NCI-H2227 treated with DMSO at 0.1 percent for 48 hours (cell line): ENCODE results near the gene PAK2.
"Not testable (repeated sequence)": the region's sequence is repeated elsewhere in the genome, so short reads cannot be mapped to it uniquely, and the experiment has no call there.

Source experiments
- DNase-seq: peaks from one replicate; lab custom pipeline; 2025; lab: John Stamatoyannopoulos, UW

Gene PAK2

DNA sequence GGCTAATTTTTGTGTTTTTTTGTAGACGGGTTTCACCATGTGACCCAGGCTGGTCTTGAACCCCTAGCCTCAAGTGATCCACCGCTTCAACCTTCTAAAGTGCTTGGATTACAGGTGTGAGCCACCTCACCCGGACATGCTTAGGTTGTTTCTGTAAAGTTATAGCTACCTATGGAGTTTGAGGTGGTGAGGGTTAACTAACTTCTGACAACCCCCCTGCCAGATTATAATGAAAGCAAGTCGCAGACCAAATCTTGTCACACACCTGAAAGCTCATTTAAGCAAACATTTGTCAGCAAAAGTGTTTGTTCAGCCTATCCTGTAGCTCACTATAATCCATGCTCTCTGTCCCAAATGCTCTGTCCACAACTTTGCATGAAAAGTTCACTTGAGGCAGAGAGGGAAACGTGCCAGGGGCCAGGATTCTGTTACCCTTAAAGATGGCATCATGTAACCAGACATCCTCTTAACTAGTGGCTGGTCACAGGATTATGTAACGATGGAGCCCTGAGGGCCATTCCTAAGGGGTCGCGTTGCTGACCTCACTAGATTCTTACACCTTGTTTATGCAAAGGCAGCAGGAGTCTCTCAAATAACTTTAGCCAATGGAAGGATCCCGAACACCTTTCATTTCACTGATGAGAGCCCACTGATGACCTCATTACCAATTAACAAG, 103.9 kb downstream of the PAK2 start:
- no peak for DNase-seq

DNA sequence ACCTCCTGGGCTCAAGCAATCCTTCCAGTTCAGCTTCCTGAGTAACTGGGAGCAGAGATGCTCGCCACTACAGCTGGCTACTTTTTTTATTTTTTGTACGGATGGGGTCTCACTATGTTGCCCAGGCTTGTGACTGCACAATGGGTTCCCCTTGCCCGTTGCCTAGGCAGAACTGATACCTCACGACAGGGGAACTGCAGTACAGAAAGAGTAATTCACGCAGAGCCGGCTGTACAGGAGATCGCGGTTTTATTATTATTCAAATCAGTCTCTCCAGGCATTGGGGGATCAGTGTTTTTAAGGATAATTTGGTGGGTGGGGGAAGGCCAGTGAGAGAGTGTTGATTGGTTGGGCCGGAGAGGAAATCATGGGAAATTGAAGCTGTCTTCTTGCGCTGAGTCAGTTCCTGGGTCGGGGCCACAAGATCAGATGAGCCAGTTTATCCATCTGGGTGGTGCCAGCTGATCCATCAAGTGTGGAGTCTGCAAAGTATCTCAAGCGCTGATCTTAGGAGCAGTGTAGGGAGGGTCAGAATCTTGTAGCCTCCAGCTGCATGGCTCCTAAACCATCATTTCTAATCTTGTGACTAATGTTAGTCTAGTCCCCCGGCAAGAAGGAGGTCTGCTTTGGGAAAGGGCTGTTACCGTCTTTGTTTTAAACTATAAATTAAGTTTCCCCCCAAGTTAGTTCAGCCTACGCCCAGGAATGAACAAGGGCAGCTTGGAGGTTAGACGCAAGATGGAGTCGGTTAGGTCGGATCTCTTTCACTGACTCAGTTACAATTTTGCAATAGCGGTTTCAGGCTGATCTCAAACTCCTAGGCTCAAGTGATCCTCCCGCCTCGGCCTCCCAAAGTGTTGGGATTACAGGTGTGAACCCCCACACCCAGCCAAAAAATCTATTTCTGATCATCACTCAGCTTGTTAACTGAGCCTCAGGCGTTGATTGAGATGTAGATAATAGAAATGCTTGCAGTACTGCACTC, 104.9 kb downstream of the PAK2 start:
- DNase-seq: not testable (repeated sequence)

DNA sequence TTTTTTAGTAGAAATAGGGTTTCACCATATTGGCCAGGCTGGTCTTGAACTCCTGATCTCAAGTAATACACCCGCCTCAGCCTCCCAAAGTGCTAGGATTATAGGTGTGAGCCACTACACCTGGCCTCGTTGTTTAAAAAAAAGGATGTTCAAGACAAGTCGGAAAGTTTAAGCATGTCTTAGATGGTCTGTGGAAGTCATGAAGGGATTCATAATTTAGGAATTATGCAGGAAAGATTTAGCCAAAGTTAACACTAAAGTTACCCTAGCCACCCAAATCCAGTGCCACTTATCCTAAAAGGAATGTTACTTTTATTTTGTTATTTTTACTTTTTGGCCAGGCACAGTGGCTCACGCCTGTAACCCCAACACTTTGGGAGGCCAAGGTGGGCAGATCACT, 108.7 kb downstream of the PAK2 start:
- not testable (repeated sequence) for DNase-seq

DNA sequence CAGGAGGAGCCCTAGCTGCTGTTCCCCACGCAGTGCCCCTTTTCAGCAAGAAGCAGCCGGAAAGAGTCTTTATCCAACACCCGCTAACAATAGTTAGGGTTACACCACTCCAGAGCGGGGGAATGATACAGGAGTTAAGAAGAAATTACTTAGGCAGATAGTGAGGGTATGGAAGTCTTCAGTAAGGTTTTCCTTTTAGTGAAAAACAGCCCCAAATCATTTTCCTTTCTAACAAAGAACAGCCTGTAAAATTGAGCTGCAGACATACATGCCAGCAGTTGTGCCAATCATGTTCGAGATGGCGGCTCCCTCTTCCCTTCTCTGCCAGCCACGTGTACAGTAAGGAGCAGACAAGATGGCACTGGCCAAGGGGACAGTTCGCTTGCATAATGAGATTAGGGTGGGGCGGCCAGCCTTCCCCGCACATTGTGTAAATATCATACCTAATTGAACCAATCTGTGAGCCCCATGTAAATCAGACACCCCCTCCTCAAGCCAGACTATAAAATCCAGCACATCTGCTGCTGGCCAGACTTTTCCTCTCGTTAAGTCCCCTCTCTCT, 109.6 kb downstream of the PAK2 start:
- no peak for DNase-seq

DNA sequence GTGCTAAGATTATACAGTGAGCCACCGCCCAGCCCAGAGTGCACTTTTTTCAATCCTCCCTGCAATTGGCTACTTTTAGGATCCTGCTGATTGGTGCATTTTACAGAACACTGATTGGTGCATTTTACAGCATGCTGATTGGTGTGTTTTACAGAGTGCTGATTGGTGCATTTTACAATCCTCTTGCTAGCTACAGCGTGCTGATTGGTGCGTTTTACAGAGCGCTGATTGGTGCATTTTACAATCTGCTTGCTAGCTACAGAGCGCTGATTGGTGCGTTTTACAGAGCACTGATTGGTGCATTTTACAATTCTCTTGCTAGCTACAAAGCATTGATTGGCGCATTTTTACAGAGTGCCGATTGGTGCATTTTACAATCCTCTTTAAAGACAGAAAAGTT, 123.3 kb downstream of the PAK2 start:
- not testable (repeated sequence) for DNase-seq

DNA sequence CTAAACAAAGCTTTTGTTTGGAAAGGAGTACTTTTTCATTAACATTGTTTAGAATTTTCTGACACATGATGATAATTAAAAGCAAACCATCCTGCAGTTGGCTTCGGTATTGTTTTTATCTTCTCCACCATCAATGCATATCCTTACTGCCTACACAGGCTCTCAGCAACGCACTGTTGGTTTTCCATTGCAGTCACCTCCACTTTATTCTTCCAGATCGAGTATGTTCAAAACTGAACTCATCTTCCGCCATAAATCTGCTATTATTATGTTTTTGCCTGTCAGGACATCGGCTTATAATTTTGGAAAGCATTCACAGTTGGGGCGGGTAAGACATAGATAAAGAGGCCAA, 127.5 kb downstream of the PAK2 start:
- DNase-seq: peak; percentile 85

DNA sequence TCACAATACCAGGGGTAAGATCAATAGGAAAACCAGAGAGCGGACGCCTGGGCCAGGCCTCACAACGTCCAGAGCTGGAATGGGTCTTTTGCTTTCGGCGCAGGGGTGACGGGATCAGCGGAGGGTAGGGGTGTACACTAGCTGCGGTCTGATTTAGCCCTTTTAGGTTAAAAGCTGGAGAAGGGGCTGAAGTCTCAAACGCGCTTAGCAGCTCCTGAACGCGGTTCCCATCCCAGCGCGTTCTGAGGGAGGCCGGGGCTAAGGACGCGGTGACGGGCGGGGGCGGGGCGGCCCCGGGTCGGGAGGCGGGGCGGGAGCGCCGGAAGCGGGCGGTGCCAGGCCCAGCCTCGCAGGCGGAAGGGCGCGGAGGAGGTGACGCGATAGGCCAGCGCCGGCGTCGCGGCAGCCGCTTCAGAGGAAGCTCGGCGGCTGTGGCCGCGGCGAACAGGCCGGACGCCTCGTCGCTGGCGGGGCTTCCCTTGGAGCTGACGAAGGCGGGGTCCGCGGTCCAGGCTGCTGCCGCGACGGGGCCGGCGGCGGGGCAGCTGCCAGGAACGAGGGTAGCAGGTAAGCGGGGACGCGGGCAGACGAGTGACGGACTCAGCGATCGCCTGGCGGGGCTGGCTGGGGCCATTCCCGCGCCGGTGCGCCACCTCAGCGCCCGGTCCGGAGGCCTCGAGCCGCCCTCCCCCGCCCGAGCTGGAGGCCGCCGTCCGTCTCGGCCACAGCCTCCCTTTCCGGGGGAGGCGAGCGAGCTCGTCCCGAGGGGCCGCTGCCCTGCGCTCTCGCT, 128.0 kb downstream of the PAK2 start, which contains the start of gene SENP5:
SENP5 (plus strand) TSS at position 414 of the 790 bp plus-strand sequence. CDS start 17,262 bp downstream, outside the sequence.
- DNase-seq: peak; percentile 89

DNA sequence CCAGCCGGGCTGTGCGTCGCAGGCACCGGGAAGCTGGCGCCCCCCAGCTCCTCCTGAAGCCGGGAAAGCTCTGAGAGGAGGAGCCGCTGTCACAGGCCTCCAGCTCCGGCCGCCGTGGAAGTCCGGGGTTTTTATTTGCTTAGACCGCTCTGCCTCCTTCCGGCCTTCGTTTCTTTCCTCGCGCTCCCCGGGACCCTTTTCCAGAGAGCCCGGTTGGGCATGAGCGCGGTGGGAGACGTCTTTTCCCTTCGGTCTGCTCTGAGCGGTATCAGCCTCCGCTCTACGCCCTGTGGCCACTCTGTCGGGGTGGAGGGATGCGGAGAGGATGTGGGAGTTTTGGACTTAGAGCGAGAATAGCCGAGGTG, 128.6 kb downstream of the PAK2 start:
- DNase-seq: no peak

DNA sequence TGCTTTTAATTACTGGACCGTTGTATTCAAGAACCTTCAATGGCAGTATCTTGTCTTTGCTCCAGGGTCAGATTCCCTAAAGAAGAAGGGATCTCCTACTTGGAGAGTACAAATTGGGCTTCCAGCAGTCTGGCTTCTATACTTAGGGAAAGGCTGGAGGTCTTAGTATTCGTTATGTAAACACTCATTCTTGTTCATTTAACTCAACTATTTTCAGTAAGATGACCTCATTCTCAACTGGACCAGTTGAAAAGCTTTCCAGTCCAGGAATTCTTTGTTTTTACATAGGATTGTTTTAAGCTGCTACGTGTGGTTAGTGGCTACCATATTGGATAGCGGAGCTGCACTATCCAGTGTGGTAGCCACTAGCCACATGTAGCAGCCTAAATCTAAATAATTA, 132.7 kb downstream of the PAK2 start:
- DNase-seq: no peak

DNA sequence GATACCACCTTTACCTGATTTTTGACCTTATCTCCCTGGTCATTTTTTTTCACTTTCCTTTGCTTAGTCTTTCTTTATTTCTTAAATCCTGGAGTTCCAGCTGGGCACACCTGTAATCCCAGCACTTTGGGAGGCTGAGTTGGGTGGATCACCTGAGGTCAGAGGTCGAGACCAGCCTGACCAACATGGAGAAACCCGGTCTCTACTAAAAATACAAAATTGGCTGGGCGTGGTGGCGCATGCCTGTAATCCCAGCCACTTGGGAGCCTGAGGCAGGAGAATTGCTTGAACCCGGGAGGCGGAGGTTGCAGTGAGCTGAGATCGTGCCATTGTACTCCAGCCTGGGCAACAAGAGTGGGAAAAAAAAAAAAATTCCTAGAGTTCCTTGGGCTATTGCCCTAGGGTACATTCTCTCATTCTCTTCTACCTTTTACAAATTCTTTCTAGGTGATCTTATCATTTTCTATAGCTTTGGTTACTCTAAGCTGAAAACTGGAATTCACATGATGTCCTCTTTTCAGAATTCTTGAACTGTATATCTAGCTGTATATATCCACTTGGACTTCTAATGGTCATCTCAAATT, 134.9 kb downstream of the PAK2 start:
- DNase-seq: not testable (repeated sequence)

DNA sequence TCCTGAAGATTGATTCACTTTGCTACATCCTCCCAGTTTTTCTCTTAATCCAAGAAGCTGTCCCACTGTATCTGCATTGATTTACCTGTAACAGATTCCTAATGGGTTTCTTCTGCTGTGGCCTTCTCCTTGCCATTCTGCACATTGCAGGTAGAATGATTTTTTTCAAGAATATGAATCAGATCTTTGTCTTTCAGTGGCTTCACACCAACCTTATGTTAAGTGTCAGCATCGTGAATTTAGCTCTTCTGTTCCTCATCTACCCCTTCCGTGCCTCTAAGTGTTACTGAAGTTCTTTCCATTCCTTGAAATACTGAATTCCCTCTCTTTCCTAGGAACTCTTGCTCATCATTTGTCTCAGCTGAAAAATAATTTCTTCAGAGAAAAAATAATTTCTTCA, 135.6 kb downstream of the PAK2 start:
- no peak for DNase-seq
